Stomach (tissue), 4 donors: Measurements from ENCODE around the gene RFTN1.

Source experiments
- CTCF ChIP-seq, 7 experiments: fragments of 450-650 bp in 4 of 7; fragments of 200-600 bp in 3 of 7; sonication (generic) in 3 of 7; IDR thresholded peaks; one replicate each; pipeline ENCODE4 v1.5.1; 2016 to 2019; ENCODE audit warnings: antibody characterized with exemption in 7 of 7, control low read depth in 2 of 7, mild to moderate bottlenecking in 1 of 7
- EP300 ChIP-seq: sonication (generic); formaldehyde crosslinking; IDR thresholded peaks from one replicate; pipeline ENCODE4 v1.6.1; 2017; ENCODE audit warnings: antibody characterized with exemption
- POLR2A ChIP-seq, 4 donors: fragments of 450-650 bp; IDR thresholded peaks; one replicate each; pipeline ENCODE4 v1.6.1; 2016; ENCODE audit warnings: antibody characterized with exemption in 4 of 4, control low read depth in 2 of 4, mild to moderate bottlenecking in 1 of 4, moderate library complexity in 1 of 4
- POLR2AphosphoS5 ChIP-seq, 3 donors: sonication (generic); formaldehyde crosslinking; IDR thresholded peaks; one replicate each; pipeline ENCODE4 v1.6.1; 2016; ENCODE audit warnings: antibody characterized with exemption in 3 of 3

- no peak for TF ChIP-seq POLR2AphosphoS5 (IDR thresholded peaks at IDR 0.05)
- TF ChIP-seq CTCF (IDR thresholded peaks at IDR 0.05) = no peak
- TF ChIP-seq EP300 = no peak
- TF ChIP-seq POLR2A (IDR thresholded peaks at IDR 0.05) = no peak
These were observed 46.7 kb downstream of the RFTN1 start for GRCh38 chr3:16466822-16467221.
